GM18907 (cell line): ENCODE data around the gene MOK.
A peak's percentile ranks its signal among the peaks of the same experiment; 100 is the strongest.
"Not testable (repeated sequence)": the region's sequence is repeated elsewhere in the genome, so short reads cannot be mapped to it uniquely, and the experiment has no call there.

ENCODE experiments used
- ATAC-seq: cut with Tn5 transposase; IDR thresholded peaks from one replicate; pipeline ENCODE4 v1.9.1; 2021; ENCODE audit warnings: mild to moderate bottlenecking, moderate library complexity; ENCODE audit not compliant: unreplicated experiment

Gene MOK

GRCh38 chr14:102304611-102305506, at the start of gene MOK:
Gene MOK (minus strand): TSS chr14:102305164. CDS start chr14:102304968, 196 bp downstream.
- peak; percentile 90 for ATAC-seq

- ATAC-seq, result no peak
Measured at GRCh38 chr14:102353126-102353619, 48.2 kb upstream of the MOK start.

- no peak for ATAC-seq
Measured at GRCh38 chr14:102352213-102352612, 47.2 kb upstream of the MOK start.

- not testable (repeated sequence) for ATAC-seq
Measured at GRCh38 chr14:102351593-102351992, 46.6 kb upstream of the MOK start.

DNA sequence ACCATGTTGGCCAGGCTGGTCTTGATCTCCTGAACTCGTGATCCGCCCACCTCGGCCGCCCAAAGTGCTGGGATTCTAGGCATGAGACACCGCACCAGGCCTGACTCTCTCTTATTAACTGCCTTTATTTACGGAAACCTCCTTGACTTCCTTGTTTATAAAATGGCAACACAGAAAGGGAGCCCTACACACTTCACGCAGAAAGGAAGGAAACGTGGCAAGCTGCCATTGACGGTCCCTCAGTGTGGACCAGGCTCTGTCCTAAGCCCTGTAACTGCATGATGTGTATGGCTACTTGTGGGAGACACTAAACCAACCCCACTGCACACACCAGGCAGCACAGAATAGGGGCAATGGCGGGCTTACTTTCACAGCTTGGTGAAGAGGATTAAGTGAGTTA, 46.1 kb upstream of the MOK start:
- no peak for ATAC-seq

GRCh38 chr14:102348376-102348775, 43.4 kb upstream of the MOK start:
- ATAC-seq, result no peak

GRCh38 chr14:102346645-102347044, 41.7 kb upstream of the MOK start:
- ATAC-seq, result no peak

DNA sequence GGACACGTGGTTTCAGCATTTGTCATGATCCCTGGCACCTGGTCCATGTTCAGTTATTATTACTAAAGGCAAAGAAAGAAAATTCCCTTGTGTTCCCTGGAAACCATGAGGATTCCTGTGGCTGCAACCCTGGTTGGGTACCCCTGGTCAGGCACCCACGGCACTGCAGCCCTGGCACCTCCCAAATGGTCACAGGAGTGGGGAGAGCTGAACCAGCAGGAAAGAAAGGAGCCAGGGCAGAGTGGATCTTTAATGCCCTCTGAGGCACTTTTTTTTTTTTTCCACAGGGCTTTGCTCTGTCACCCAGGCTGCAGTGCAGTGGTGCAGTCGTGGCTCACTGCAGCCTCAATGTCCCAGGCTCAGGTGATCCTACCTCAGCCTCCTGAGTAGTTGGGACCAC, 40.3 kb upstream of the MOK start:
- no peak for ATAC-seq

DNA sequence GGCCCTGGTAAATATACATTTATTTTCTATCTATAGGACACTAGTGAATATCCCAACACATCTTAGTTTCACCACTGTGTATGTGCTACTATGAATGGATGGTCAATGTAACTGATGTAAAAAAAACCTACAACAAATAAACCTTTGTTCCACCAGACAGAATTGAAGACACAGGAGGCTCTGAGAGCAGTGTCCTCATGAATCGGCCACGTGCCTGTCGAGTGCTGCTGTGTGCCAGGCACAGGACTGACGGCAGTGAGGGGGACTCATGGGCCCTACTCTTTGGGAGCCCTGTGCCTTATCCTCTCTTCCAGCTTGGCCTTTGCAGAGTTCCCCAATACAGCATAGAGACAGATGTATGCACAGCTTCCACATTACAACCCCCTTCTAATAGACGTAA, 39.5 kb upstream of the MOK start:
- ATAC-seq, result no peak

- no peak for ATAC-seq
Measured at GRCh38 chr14:102344084-102344483, 39.1 kb upstream of the MOK start.

GRCh38 chr14:102342238-102342637, 37.3 kb upstream of the MOK start:
- no peak for ATAC-seq

DNA sequence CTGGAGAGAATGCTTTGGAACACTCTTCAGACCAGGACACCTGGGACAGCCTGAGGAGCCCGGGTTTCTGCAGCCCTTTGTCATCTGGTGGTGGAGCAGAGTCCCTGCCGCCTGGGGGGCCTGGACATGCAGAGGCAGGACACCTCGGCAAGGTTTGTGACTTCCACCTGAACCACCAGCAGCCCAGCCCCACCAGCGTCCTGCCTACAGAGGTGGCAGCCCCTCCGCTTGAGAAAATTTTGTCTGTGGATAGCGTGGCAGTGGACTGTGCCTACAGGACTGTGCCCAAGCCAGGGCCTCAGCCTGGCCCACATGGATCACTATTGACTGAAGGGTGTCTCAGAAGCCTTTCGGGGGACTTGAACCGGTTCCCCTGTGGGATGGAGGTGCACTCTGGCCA, 36.6 kb upstream of the MOK start:
- ATAC-seq, result no peak

- no peak for ATAC-seq
Measured at GRCh38 chr14:102338724-102339123, 33.8 kb upstream of the MOK start.

DNA sequence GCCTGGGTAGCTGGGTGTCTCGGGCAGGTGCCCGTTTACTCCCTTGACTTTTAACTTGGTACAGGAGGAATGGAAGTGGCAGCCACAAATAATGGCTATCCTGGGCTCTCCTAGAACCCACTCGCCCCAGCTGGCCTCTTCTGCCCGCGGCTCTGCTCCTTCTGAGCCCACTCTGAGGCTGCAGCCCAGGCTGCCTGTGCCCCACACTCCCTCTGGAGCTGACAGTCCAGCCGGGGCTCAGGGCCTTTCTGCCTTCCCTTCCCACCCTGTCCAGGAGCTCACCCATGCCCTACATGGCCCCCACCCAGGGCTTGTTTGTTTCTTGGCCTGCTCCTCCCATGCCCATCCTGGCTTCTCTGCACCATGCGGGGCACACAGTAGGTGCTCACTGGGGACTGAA, 30.2 kb upstream of the MOK start:
- no peak for ATAC-seq

- ATAC-seq, result no peak
Measured at GRCh38 chr14:102333795-102334705, 29.1 kb upstream of the MOK start.

GRCh38 chr14:102333390-102333789, 28.4 kb upstream of the MOK start:
- ATAC-seq, result no peak

DNA sequence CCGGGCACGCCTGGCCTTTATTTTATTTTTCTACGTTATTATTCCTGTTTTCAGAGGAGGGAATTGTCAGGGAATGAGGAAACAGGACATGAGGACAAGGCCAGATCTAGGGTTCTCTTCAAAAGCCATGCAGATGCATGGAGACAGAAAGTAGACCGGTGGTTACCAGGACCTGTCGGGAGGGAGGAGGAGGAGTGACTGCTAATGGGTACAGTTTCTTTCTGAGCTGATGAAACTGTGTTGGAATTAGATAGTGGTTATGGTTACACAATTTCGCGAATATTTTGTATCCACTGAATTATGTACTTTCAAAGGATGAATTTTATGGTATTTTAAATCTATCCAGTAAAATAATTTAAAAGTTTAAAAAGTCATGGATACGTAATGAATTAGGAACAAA, 25.8 kb upstream of the MOK start:
- no peak for ATAC-seq

- ATAC-seq, result not testable (repeated sequence)
Measured at GRCh38 chr14:102329381-102329780, 24.4 kb upstream of the MOK start.

- ATAC-seq, result no peak
Measured at GRCh38 chr14:102326583-102326982, 21.6 kb upstream of the MOK start.

GRCh38 chr14:102325791-102326345, 20.9 kb upstream of the MOK start:
- ATAC-seq, result no peak

GRCh38 chr14:102323102-102323501, 18.1 kb upstream of the MOK start:
- no peak for ATAC-seq
